GM21528 (cell line): ENCODE results near the gene CAV1.

Source experiments
- ATAC-seq: cut with Tn5 transposase; IDR thresholded peaks from one replicate; pipeline ENCODE4 v1.9.1; 2021; ENCODE audit warnings: mild to moderate bottlenecking, moderate library complexity; ENCODE audit not compliant: unreplicated experiment, low FRiP score

Gene CAV1

GRCh38 chr7:116553168-116553964 is 28.5 kb downstream of the CAV1 start:
- ATAC-seq, result no peak

- no peak for ATAC-seq
These were observed 29.6 kb downstream of the CAV1 start for GRCh38 chr7:116554436-116554835.

DNA sequence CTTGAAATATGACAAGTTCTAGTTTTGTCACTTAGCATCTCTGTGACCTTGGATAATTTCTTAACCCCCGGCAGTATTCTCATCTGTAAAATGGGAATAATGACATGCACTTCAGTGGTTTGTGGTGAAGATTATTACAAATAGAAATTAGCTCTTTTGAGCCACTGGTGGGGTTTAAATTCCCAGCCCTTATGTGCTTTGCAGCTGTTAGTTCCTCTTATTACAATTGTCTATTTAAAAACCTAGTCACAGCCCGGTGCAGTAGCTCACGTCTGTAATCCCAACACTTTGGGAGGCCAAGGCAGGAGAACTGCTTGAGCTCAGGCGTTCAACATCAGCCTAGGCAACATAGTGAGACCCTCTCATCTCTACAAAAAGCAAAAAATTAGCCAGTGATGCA is 30.1 kb downstream of the CAV1 start:
- ATAC-seq, result no peak

DNA sequence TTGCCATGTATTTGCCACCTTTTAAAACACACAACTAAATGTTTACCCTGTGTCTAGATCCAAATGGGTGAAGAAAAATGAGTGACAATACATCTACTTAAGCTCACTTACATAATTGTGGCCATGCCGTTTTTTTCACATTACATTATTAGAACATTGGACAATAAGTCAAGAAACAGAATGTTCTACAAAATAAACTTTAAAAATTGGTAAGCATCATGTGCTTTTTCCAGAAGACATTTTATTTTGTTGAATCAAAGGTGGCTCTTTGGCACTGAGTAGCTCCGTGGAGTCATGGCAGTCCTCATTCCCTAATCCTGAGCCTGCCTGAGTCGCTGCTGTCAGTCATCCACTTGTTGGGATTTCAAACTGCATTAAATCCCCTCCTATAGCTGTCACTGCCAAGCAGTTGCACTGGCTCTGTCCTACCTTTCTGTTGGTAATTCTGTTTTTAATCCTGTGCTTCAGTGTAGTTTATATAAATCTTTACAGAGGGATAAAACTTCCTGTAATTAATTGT is 32.3 kb downstream of the CAV1 start:
- no peak for ATAC-seq

- ATAC-seq, result no peak
These were observed 33.1 kb downstream of the CAV1 start for GRCh38 chr7:116557901-116558300.

- no peak for ATAC-seq
These were observed 35.5 kb downstream of the CAV1 start for GRCh38 chr7:116560021-116560970.

- ATAC-seq, result no peak
These were observed 37.1 kb downstream of the CAV1 start for GRCh38 chr7:116561697-116562483.

- ATAC-seq, result no peak
These were observed 37.8 kb downstream of the CAV1 start for GRCh38 chr7:116562529-116563121.

DNA sequence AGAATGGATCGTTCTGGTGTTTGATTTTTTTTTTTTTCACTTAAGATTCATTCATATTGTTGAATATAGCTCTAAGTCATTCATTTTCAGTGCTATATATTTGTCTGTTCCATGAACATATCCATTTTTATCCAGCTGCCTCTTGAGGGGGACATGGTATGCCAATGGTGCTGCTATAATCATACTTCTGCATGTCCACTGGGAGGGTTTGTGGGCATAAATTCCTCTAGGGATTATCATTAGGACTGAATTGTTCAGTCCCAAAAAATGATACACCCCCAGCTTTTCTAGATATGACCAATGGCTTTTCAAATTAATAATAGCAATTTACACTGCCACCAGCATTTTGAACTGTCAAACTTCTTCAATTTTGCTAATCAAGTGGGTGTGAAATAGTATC is 41.1 kb downstream of the CAV1 start:
- ATAC-seq, result no peak

GRCh38 chr7:116566666-116567065 is 41.8 kb downstream of the CAV1 start:
- no peak for ATAC-seq

- ATAC-seq, result no peak
These were observed 44.9 kb downstream of the CAV1 start for GRCh38 chr7:116569737-116570136.

DNA sequence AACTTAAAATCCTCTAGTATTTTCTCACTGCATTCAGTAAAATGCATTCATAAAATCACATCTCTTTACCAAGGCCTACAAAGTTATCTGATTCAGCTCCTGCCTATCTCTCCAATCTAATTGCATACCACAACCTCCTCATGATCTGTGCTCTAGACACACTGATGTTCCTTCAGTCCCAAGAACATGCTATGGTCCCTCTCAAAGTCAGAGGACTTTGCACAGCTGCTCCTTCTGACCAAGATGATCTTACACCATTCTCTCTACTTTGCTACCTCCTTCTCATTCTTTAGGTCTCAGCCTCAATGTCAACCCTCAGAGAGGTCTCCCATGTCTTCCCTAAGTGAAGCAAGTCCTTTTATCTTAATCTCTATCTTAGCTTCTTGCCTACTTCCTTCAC is 45.5 kb downstream of the CAV1 start:
- no peak for ATAC-seq

DNA sequence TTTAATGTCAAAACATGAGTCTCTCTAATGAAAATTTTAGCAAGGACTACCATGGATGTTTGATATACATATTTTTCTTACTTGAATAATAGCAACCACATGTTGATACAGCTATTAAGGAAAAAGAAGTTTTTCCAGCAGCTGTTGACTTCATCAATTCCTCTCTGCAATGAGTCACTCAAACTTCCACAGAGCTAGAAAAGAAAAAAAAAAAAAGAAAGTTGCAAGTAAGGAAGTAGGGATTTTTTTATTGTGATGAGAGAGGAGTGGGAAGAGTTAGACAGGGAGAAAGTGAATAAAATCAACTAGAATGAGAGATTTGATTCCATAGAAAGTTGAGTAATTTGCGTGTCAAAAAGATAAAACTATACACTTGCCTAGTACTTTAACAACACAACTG is 46.2 kb downstream of the CAV1 start:
- ATAC-seq, result no peak

DNA sequence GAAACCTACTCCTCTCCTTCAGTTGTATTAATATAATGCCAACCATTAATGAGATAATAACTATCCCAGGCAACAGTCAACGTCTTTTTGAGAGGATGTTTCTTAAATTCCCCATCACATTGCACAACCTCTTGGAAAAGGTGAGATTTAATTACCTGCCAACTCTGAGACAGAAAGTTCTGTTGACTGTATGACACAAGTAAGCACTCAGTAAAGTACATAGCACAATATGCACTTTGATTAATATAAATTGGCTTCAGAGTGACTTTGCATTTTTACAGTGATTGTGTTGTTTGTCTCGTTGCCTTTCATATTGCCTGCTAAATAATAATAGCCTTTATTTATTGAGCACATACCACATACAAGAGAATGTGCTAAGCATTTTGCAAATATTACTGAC is 46.7 kb downstream of the CAV1 start:
- ATAC-seq, result no peak

- no peak for ATAC-seq
These were observed 47.2 kb downstream of the CAV1 start for GRCh38 chr7:116572036-116572435.

- no peak for ATAC-seq
These were observed 48.7 kb downstream of the CAV1 start for GRCh38 chr7:116573541-116573940.

DNA sequence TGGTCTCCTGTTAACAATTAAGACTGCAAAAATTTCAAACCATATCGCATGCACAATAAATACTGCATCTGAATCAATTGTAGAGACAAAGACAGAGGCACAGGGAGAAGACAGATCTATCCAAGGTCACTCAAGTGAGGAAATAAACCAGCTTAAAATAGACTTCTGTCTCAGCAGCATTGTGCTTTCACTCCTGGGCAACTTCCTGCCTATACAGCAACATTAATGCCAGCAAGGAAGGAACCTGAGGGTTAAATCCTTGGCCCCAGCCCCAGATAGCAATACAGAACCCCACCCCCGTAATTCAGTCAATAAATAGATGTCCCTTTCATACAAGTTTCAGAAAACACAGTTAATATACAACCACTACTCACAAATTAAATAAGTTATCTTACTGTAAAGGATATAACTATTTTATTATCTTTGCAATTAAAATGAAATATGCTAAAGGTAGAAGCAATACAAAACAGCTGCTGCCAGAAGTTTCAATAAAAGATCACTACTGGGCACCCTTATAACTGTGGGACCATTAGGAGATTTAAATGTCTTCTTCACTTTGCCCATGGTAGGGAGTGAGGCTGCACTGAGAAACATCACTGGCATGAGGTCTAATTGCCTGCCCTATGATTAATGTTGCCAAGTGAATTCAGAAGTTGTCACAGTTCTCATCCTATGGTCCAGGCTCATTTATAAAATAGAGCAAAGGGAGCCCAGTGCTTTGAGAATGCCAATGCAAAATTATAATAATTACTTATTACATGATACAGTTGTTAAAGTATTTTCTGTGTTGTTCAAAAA is 49.4 kb downstream of the CAV1 start:
- peak; percentile 38 for ATAC-seq

DNA sequence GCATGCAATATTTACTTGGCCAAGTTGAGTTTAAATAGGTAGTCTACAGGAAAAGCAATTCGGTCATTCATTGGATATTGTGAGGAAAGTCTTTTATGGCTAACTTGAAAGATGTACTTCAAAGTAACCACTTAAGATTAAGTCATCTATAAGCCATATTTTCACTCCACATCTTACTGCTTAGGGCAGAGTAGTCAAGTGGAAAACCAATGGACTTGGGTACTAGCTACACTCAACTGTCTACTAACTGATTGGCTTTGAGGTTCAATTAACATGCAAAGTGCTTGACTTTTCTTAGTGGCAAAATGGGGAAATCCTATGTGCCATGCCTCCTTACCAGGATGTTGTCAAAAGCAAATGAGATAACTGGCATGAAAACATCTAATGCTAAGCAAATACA is 51.0 kb downstream of the CAV1 start:
- ATAC-seq, result no peak
